GM12878 (cell line): ENCODE results near the gene PRM3. TPM values are rescaled to one million over a fixed set of nuclear protein-coding genes. Genes with fewer than 3 reads are reported as not detected.
A peak's percentile ranks its signal among the peaks of the same experiment; 100 is the strongest.

Experiments used
- ATAC-seq: fragments of 200-7000 bp; cut with Tn5 transposase; 3 replicates; pipeline ENCODE4 v1.9.1; 2020; ENCODE audit warnings: mild to moderate bottlenecking, moderate library complexity
- BruUV-seq: library from RNA; stranded (reverse); fragments of 400-500 nt; replicated peaks from 2 replicates; lab custom pipeline; 2021; lab: Mats Ljungman, UMichigan
- CTCF ChIA-PET: fragments of 300-600 bp; sonication (Branson Sonifier 250); formaldehyde crosslinking; extraction: SDS; loops from one replicate; lab custom pipeline; 2021; ENCODE audit warnings: inconsistent platforms; lab: Yijun Ruan, JAX
- POLR2A ChIA-PET: fragments of 350-600 bp; formaldehyde crosslinking; extraction: SDS; loops from one replicate; lab custom pipeline; 2021; ENCODE audit warnings: inconsistent platforms; lab: Charles Lee
- RAD21 ChIA-PET: fragments of 300-600 bp; sonication (Branson Sonifier 250); formaldehyde crosslinking; loops from one replicate; lab custom pipeline; 2023; ENCODE audit warnings: antibody characterized with exemption; ENCODE audit not compliant: unreplicated experiment; lab: Charles Lee
- SMC1A ChIA-PET: fragments of 300-600 bp; sonication (Branson Sonifier 250); formaldehyde crosslinking; loops from one replicate; lab custom pipeline; 2023; ENCODE audit not compliant: unreplicated experiment, uncharacterized antibody; lab: Charles Lee
- DNase-seq: peaks from one replicate; pipeline ENCODE4 v3.0.0-alpha.2; 2011; ENCODE audit warnings: low read depth, low spot score
- FAIRE-seq: peaks from 3 replicates; lab custom pipeline; 2011; peaks lifted over from hg19 to GRCh38; lab: Jason Lieb, UNC
- H2AFZ ChIP-seq: 2 replicates; pipeline ENCODE4 v1.6.0; 2011; ENCODE audit warnings: low read depth, low read length, control low read depth; ENCODE audit not compliant: control insufficient read depth
- H3K27ac ChIP-seq: 2 replicates; pipeline ENCODE4 v1.5.1; 2011; ENCODE audit warnings: control low read depth; ENCODE audit not compliant: control insufficient read depth, insufficient read depth
- H3K27me3 ChIP-seq, 2 experiments: replicated peaks in 1 of 2; 2 replicates each; pipeline versions ENCODE4 v1.6.0 to v1.6.1; 2011; ENCODE audit warnings: low read length in 1 of 2; ENCODE audit not compliant: control insufficient read depth in 2 of 2, insufficient read depth in 2 of 2
- H3K36me3 ChIP-seq, 2 experiments: 2 replicates each; pipeline ENCODE4 v1.5.1; 2011; ENCODE audit warnings: low read length in 1 of 2; ENCODE audit not compliant: control insufficient read depth in 2 of 2, insufficient read depth in 2 of 2
- H3K4me1 ChIP-seq: 2 replicates; pipeline ENCODE4 v1.6.1; 2011; ENCODE audit warnings: mild to moderate bottlenecking, low read length, moderate library complexity, mixed read lengths; ENCODE audit not compliant: control insufficient read depth, insufficient read depth
- H3K4me2 ChIP-seq: 2 replicates; pipeline ENCODE4 v1.6.0; 2011; ENCODE audit warnings: control low read depth; ENCODE audit not compliant: control insufficient read depth, insufficient read depth
- H3K4me3 ChIP-seq: fragments of 200-600 bp; sonication (generic); 2 replicates; pipeline ENCODE4 v1.5.1; 2016
- H3K79me2 ChIP-seq: 2 replicates; pipeline ENCODE4 v1.6.0; 2011; ENCODE audit warnings: low read length; ENCODE audit not compliant: control insufficient read depth, insufficient read depth
- H3K9ac ChIP-seq: 2 replicates; pipeline ENCODE4 v1.8.0; 2011; ENCODE audit warnings: low read length, control low read depth, mixed read lengths; ENCODE audit not compliant: control insufficient read depth, insufficient read depth
- H3K9me3 ChIP-seq: replicated peaks from 3 replicates; pipeline ENCODE4 v1.5.1; 2011; ENCODE audit warnings: mild to moderate bottlenecking, low read length; ENCODE audit not compliant: control insufficient read depth, insufficient read depth
- H4K20me1 ChIP-seq: 2 replicates; pipeline ENCODE4 v1.6.0; 2011; ENCODE audit not compliant: control insufficient read depth, insufficient read depth
- ATF2 ChIP-seq: IDR thresholded peaks from 2 replicates; pipeline ENCODE4 v1.6.1; 2012; ENCODE audit warnings: low read length, inconsistent platforms
- EED ChIP-seq: sonication (generic); IDR thresholded peaks from 2 replicates; pipeline ENCODE4 v1.6.1; 2016; ENCODE audit warnings: antibody characterized with exemption, low read depth
- LARP7 ChIP-seq: fragments of 450-650 bp; IDR thresholded peaks from 2 replicates; pipeline ENCODE4 v1.6.1; 2017; ENCODE audit warnings: mild to moderate bottlenecking
- NFXL1 ChIP-seq: fragments of 450-650 bp; IDR thresholded peaks from 2 replicates; pipeline ENCODE4 v1.6.1; 2017; ENCODE audit warnings: antibody characterized with exemption, mild to moderate bottlenecking, borderline replicate concordance
- TBL1XR1 ChIP-seq: IDR thresholded peaks from 2 replicates; pipeline ENCODE4 v1.6.1; 2012; ENCODE audit warnings: low read depth, low read length, improper control_type of control experiment
- ZNF207 ChIP-seq: fragments of 450-650 bp; IDR thresholded peaks from 2 replicates; pipeline ENCODE4 v1.6.1; 2014; ENCODE audit warnings: antibody characterized with exemption, mild to moderate bottlenecking, borderline replicate concordance
- WGBS: methylation state at CpG from one replicate; pipeline ENCODE4 v1.1.6; 2016; ENCODE audit warnings: low lambda C conversion rate; ENCODE audit not compliant: insufficient replicate concordance, insufficient coverage; ENCODE audit errors: missing lambda C conversion rate; 5-methylcytosine and 5-hydroxymethylcytosine counted together
- in situ Hi-C: fragments of 300-500 bp; cut with MboI; formaldehyde crosslinking; loops from 9 replicates; pipeline ENCODE4 v1.14.3; 2018; ENCODE audit warnings: mixed read lengths
- intact Hi-C: fragments of 100-400 bp; cut with micrococcal nuclease; formaldehyde crosslinking; loops from one replicate; pipeline ENCODE4 v1.14.2; 2022; ENCODE audit not compliant: unreplicated experiment
- polyA plus RNA-seq, 11 experiments: library from polyadenylated mRNA; depleted of rRNA in 4 of 11; unstranded in 6 of 11; stranded (reverse) in 5 of 11; fragments of >200 nt; fragmentation: Nextera tagmentation in 4 of 11; fragmentation: Illumina TruSeq in 1 of 11; extraction: Ambion mirVana in 4 of 11; extraction: Trizol in 1 of 11; gene quantifications; 1 replicate in 1 of 11; 2 replicates in 10 of 11; pipeline versions ENCODE4 v1.2.1 to v1.2.3, GENCODE V29; 2011 to 2016; ENCODE audit warnings: inconsistent platforms in 2 of 11, missing spikeins in 2 of 11, low read depth in 1 of 11
- total RNA-seq, 4 experiments: library from RNA; depleted of rRNA in 3 of 4; stranded (reverse); fragments of >200 nt in 3 of 4; fragmentation: Illumina TruSeq in 1 of 4; extraction: Trizol in 1 of 4; gene quantifications; 2 replicates each; pipeline versions ENCODE4 v1.2.1 to v1.2.3, GENCODE V29; 2013 to 2021

The PRM3 gene
- total and polyA plus RNA-seq, 10 of the 15 experiments (the other 5 are each of a cell fraction or from before 2014, with no cell fraction given) = not detected

GRCh38 chr16:11310997-11311561 lies 37.6 kb upstream of the PRM3 start (continued):
- peak; percentile 75 for TF ChIP-seq EED
- TF ChIP-seq LARP7 = no peak
- no peak for TF ChIP-seq ZNF207
- TF ChIP-seq NFXL1 = no peak

- Histone ChIP-seq H3K4me1 (peaks cover 68% of the 10 kb centered on the region), H3K9me3 (peaks cover 2% of the 10 kb centered on the region; the same call in 2 of the 3 replicates), H3K4me2 (peak overlapping the region; percentile 46), H3K79me2 (no peaks in the 10 kb centered on the region), H3K4me3 (peak overlapping the region; percentile 27; the same call in 1 of the 2 replicates), H4K20me1 (no peaks in the 10 kb centered on the region), H3K9ac (peak overlapping the region; percentile 42), H3K36me3 (no peaks in the 10 kb centered on the region), H2AFZ (no peak overlapping the region), H3K27ac (peak overlapping the region; percentile 90), H3K27me3 (no peaks in the 10 kb centered on the region)
- SMC1A ChIA-PET = interaction anchor here (0.6 to 7.4 kb wide), 16 partner anchors 11 to 346 kb away, joined by 3 to 194 read pairs (median 4); partner anchors contain the start of gene SOCS1
- ATAC-seq (peak; percentile 6), FAIRE-seq (no peak), DNase-seq (no peak)
- 20% methylated on average over 3 of the region's 3 CpGs for WGBS
- intact Hi-C loops (loop anchor here (2.0 to 5.0 kb wide), 3 partner anchors 54 to 346 kb away; partner anchors contain the start of gene SOCS1), in situ Hi-C loops (no loop called here)
- POLR2A ChIA-PET = interaction anchor here (0.6 to 5.4 kb wide), 11 partner anchors 13 to 84 kb away, joined by 3 to 85 read pairs (median 5); partner anchors contain the start of gene SOCS1
- RAD21 ChIA-PET = interaction anchor here (0.6 to 8.5 kb wide), 10 partner anchors 10 to 345 kb away, joined by 3 to 206 read pairs (median 10); partner anchors contain the start of gene SOCS1
- TF ChIP-seq ATF2 (no peak), TBL1XR1 (0 out of 2 replicates have a peak, but pooled peaks have one; percentile 52)
- TSS peak; percentile 97 for BruUV-seq
- CTCF ChIA-PET = interaction anchor here (0.9 to 6.9 kb wide), 9 partner anchors 13 to 347 kb away, joined by 3 to 70 read pairs (median 10); partner anchors contain the start of gene SOCS1
Measured at GRCh38 chr16:11310634-11310977, 37.2 kb upstream of the PRM3 start.
